Measurements from ENCODE around the gene DNMT1. TPM values are rescaled to one million over a fixed set of nuclear protein-coding genes. Genes with fewer than 3 reads are reported as not detected.

The DNMT1 gene
- total RNA-seq, 1 experiment from 2014 or later: 210 TPM

- TF ChIP-seq ZNF121 (CRISPR knock-in tag; IDR thresholded peaks at IDR 0.05) (peak; percentile 65; the same call in 1 of the 2 replicates), ZBTB43 (CRISPR knock-in tag; IDR thresholded peaks at IDR 0.05) (no peak)
- DNase-seq (ENCODE audit: low spot score): no peak
- Mint-ChIP-seq H3K27me3 (ENCODE audit: low read depth) (no peaks in the 10 kb centered on the region), H3K27ac (no peak overlapping the region), H3K4me1 (peaks cover 4% of the 10 kb centered on the region; the same call in 1 of the 2 replicates), H3K9me3 (peaks cover 4% of the 10 kb centered on the region), H3K36me3 (peaks cover 25% of the 10 kb centered on the region), H3K4me3 (no peak overlapping the region)
- ATAC-seq: no peak
- POLR2A ChIA-PET: interaction anchor here (0.5 to 1.5 kb wide), 4 partner anchors 15 to 624 kb away, joined by 3 to 4 read pairs (median 3); partner anchors contain the start of gene PPAN
- CTCF ChIA-PET: interaction anchor here (0.6 to 2.0 kb wide), 4 partner anchors 22 to 189 kb away, joined by 3 to 6 read pairs (median 4); no protein-coding TSS in a partner anchor
Measured at GRCh38 chr19:10120538-10121189, 74.1 kb downstream of the DNMT1 start.

GRCh38 chr19:10118960-10119359 is 75.8 kb downstream of the DNMT1 start:
- ChIA-PET CTCF (no interaction called here), POLR2A (interaction anchor here (1.5 kb wide), 1 partner anchor 13 kb away, joined by 3 read pairs; the partner anchor contains the start of gene PPAN)
- DNase-seq (ENCODE audit: low spot score) (no peak), ATAC-seq (no peak)
- peak overlapping the region; percentile 81 for H3K27ac Mint-ChIP-seq
- H3K4me1 Mint-ChIP-seq: peaks cover 4% of the 10 kb centered on the region; the same call in 1 of the 2 replicates
- no peak for TF ChIP-seq ETV6 (CRISPR knock-in tag; IDR thresholded peaks at IDR 0.05)
- TF ChIP-seq PRRX2 (CRISPR knock-in tag; IDR thresholded peaks at IDR 0.05): no peak
- no peaks in the 10 kb centered on the region for H3K9me3 Mint-ChIP-seq
- peaks cover 20% of the 10 kb centered on the region for H3K36me3 Mint-ChIP-seq
- no peaks in the 10 kb centered on the region for H3K27me3 Mint-ChIP-seq (ENCODE audit: low read depth)
- peak overlapping the region; percentile 96 for H3K4me3 Mint-ChIP-seq

GRCh38 chr19:10116866-10117616 is 77.7 kb downstream of the DNMT1 start:
- TF ChIP-seq TEAD4 (CRISPR knock-in tag; IDR thresholded peaks at IDR 0.05) (no peak), E2F1 (CRISPR knock-in tag; IDR thresholded peaks at IDR 0.05) (no peak), ETV6 (CRISPR knock-in tag; IDR thresholded peaks at IDR 0.05) (no peak), SP1 (CRISPR knock-in tag; conservative IDR thresholded peaks at IDR 0.05) (no peak), JAZF1 (CRISPR knock-in tag; IDR thresholded peaks at IDR 0.05) (no peak), FOXJ3 (CRISPR knock-in tag; IDR thresholded peaks at IDR 0.05; ENCODE audit: borderline replicate concordance) (no peak)
- H3K27ac Mint-ChIP-seq: no peak overlapping the region
- H3K9me3 Mint-ChIP-seq: no peaks in the 10 kb centered on the region
- H3K36me3 Mint-ChIP-seq: peaks cover 20% of the 10 kb centered on the region
- H3K4me1 Mint-ChIP-seq: peaks cover 11% of the 10 kb centered on the region; the same call in 1 of the 2 replicates
- H3K4me3 Mint-ChIP-seq: peak overlapping the region; percentile 3; the same call in 1 of the 2 replicates
- no peak for ATAC-seq
- CTCF ChIA-PET: no interaction called here
- POLR2A ChIA-PET: no interaction called here
- DNase-seq (ENCODE audit: low spot score): no peak
- H3K27me3 Mint-ChIP-seq (ENCODE audit: low read depth): no peaks in the 10 kb centered on the region

- Mint-ChIP-seq H3K27me3 (ENCODE audit: low read depth) (no peaks in the 10 kb centered on the region), H3K36me3 (peaks cover 20% of the 10 kb centered on the region), H3K27ac (no peak overlapping the region), H3K9me3 (no peaks in the 10 kb centered on the region), H3K4me3 (no peak overlapping the region), H3K4me1 (peaks cover 11% of the 10 kb centered on the region; the same call in 1 of the 2 replicates)
- ChIA-PET POLR2A (interaction anchor here (0.6 to 1.7 kb wide), 2 partner anchors 10 to 15 kb away, joined by 3 to 7 read pairs; partner anchors contain the start of gene PPAN), CTCF (no interaction called here)
- DNase-seq (ENCODE audit: low spot score) (no peak), ATAC-seq (no peak)
- no peak for TF ChIP-seq SOX15 (CRISPR knock-in tag; IDR thresholded peaks at IDR 0.05)
- TF ChIP-seq ATF3 (CRISPR knock-in tag; conservative IDR thresholded peaks at IDR 0.05): peak; percentile 75; the same call in 1 of the 2 replicates
- TF ChIP-seq AFF4 (CRISPR knock-in tag; IDR thresholded peaks at IDR 0.05; ENCODE audit: borderline replicate concordance): no peak
- TF ChIP-seq USF1 (CRISPR knock-in tag; IDR thresholded peaks at IDR 0.05): no peak
- TF ChIP-seq GABPB1 (CRISPR knock-in tag; IDR thresholded peaks at IDR 0.05): no peak
Measured at GRCh38 chr19:10116085-10116865, 78.5 kb downstream of the DNMT1 start.

Measured in WTC11 (cell line).